NCI-H1930 (cell line): ENCODE results near the gene PDX1.

ENCODE experiments used
- DNase-seq, 2 experiments: peaks; one replicate each; lab custom pipeline; 2025; lab: John Stamatoyannopoulos, UW

The PDX1 gene

DNA sequence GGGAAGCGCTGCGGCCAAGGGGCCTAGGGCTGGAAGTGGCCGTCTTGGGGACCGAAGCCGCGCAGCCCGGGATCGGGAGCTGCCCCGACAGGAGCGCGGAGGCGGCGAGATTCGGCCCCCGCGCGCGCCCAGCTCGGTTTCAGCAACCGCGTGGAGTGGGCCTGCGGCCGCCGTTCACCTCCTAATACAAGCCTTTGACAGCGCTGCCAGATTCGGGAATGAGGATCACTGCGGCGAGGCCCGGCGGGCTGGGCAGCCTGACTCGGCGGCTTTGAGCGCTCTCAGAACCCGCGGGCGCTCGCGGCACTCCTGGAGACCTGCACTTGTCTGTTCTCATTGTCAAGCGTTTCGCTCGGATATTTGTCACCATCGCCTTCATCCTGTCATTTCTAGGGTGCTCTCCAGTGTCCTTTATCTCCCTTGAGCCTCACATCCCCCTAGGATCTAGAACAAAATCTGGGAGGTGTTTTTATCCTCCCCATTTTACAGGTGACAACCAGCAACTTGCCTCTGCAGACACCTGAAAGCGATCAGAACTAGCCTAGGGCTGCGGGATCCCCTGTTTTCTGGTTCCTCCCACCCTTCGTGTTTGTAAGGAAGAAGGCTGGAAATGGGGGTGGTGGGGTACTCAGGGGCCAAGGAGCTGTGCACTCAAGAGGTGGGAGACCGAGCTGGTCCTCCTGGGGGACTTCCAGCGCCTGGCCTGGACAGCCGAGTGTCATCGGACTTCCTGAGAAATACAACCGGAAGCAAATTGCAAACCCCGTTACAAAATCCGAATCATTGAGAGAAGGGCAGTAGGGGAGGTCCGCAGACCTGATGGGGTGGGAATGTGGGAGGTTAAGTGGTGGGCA is 50.8 kb downstream of the PDX1 start:
- no peak for DNase-seq

DNA sequence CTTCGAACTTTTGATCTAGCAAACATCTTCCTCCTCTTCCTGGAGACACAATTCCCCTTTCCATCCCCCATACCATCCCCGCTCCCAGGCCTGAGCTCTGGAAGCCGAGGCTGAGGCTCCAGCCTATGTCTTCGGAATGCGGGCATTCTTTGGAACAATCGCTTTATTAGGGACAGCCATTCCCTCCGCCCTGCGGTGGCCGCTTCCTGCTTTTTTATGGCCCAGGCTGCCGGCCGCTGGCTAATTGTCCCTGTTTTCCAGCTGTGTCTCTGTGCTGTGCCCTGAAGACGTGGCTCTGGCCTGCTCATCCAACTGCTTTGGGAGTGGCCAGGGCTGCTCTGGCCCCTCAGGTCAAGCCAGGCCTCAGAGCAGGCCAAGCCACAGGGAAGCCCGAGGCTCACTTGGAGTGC is 51.4 kb downstream of the PDX1 start:
- DNase-seq, result no peak

DNA sequence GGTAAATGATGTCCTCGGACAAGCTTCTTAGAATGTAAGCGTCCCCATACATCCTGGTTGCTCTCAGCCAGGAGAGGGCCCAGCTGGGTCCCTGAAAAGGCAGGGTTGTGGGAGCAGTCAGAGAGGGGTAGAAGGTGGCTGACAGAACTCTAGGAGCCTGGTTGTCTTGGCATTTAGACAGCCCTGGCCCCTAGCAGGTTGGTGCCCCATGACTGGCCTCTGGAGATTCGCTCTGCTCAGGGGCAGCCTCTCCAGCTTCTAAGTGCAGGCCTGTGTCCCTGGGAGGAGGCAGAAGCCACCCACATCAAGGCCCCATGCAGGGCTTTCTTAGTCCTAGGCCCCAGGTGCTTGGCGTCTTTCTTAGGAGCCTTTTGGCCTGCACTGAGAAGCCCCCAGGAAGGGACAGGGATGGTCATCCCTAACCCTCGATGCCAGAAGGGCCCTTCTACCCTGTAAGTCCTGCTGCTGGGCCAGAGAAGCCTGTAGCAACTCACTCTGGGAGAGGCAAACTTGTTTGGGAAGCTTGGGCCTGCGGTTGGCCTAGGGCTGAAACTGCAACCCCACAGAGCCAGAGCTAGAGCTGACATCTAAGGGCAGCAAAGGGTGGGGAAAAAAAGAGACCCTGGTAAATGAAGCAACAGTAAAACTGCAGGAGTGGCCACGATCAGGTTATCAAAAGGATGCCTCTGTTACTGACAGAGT is 52.1 kb downstream of the PDX1 start:
- no peak for DNase-seq

DNA sequence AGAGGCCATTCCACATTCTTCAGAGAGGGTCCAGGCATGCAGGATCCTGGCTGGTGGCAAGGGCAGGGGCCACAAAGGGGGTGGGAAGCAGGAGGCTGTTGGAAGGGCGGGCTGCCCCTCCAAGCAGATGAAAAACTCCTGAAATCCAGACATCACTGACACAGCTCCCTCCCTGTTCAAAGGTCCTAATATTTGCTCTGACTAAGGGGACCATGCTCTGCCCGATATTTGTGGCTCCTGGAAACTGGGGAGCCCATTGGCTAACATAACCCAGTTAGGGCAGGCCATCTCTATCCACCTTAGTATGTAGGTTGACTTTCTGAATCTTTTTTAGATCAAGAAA is 52.6 kb downstream of the PDX1 start:
- no peak for DNase-seq

DNA sequence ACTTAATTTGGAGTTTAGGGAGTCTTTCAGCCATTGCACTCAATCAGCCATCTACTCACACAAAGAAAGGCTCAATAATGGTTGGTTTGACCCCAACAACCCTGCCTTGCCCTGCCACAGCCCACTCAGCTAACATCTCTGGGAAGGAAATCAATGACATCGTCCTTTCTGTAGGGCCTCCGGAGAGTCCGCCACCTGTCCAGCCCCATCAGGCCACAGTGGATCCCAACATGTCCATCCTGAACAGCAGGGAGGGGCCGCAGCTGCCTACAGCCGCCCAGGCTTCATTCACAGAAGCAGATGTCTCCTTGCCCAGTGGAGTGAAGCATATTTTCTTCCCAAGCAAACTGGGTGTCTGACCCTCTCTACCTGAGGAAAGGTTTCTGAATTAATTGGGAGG is 53.5 kb downstream of the PDX1 start:
- DNase-seq, result no peak

DNA sequence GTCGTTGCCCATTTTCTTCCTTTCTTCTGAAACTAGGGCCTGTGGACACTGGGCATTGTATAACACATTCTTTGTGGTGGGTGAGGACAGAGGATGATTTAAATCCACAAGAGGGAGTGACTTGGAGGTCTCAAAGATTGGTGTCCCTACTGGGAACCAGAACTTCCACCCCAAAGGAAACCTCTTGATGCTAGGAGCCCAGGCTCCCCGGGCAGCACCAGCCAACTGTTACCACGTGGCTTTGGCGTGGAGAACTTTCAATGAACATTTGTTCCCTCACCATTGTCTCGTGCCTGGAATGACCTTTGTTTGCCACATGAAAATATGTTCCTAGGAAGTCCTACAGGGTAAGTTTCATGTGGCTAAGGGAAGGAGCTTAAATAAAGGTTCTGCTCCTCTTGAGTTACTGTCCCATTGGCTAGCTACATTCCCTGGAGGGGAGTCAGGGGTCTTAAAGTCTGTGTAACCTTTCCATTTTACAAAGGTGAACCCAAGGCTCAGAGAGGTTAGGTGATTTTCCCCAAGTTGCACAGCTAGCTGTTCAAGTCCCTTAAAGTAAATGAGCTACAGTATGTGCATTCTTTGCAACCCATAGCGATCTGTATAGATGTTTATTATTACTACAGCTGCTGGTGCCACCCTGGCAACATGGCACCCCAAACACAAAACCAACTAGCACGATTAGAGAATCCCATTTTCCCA is 54.3 kb downstream of the PDX1 start:
- no peak for DNase-seq
